Measurements from ENCODE around the gene REV3L. TPM values are rescaled to one million over a fixed set of nuclear protein-coding genes. Genes with fewer than 3 reads are reported as not detected.
A peak's percentile ranks its signal among the peaks of the same experiment; 100 is the strongest.

REV3L gene
- total and polyA plus RNA-seq, 9 of the 15 experiments (the other 6 are each of a cell fraction or from before 2014, with no cell fraction given) = 5.5 to 24.4 (median 14.4) TPM

DNA sequence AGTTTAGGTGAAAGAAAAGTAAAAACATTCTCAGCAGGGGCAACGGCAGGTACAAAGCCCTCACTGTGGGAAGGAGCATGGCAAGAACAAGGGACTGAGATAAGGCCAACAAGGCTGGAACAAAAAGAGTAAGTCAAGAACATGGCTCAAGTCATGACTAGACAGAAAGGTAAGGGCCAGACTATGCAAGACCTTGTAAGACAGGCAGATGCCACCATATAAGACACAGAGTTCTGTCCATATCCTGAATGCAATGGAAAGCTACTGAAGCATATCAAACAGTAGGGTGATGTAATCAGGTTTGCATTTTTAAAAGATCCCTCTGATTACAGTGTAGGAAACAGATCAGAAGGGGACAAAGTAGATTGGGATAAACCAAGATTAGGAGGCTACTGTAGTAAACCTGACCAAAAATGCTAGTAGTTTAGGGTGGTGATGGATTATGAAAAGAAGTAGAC lies 5.5 kb downstream of the REV3L start (continued):
- peak; percentile 27; the same call in 1 of the 2 replicates for TF ChIP-seq KLF6 (CRISPR knock-in tag; IDR thresholded peaks at IDR 0.05; ENCODE audit: borderline replicate concordance)
- TF ChIP-seq ZBTB49 (CRISPR knock-in tag; IDR thresholded peaks at IDR 0.05; ENCODE audit: borderline replicate concordance) = no peak
- peak; percentile 61 for TF ChIP-seq ARID1B (IDR thresholded peaks at IDR 0.05)
- 0 out of 2 replicates have a peak, but pooled peaks have one; percentile 17 for TF ChIP-seq MEF2D (tag; conservative IDR thresholded peaks at IDR 0.05; ENCODE audit: low read depth)
- peak; percentile 68 for TF ChIP-seq SMAD4 (CRISPR knock-in tag; conservative IDR thresholded peaks at IDR 0.05)
- TF ChIP-seq E2F1 (CRISPR knock-in tag; IDR thresholded peaks at IDR 0.05) = 0 out of 2 replicates have a peak, but pooled peaks have one; percentile 38
- TF ChIP-seq ZNF24 (IDR thresholded peaks at IDR 0.05) = 0 out of 2 replicates have a peak, but pooled peaks have one; percentile 24
- peak; percentile 26; the same call in 1 of the 2 replicates for TF ChIP-seq CXXC5 (CRISPR knock-in tag; IDR thresholded peaks at IDR 0.05)
- no peak for TF ChIP-seq ZNF121 (CRISPR knock-in tag; conservative IDR thresholded peaks at IDR 0.05)
- no peak for TF ChIP-seq CBX8 (IDR thresholded peaks at IDR 0.05; ENCODE audit: borderline replicate concordance, extremely low read depth, low read depth, low read length, poor library complexity, severe bottlenecking)
- TF ChIP-seq BHLHE40 (IDR thresholded peaks at IDR 0.05; ENCODE audit: low read length) = no peak
- TF ChIP-seq ETV5 (CRISPR knock-in tag; IDR thresholded peaks at IDR 0.05; ENCODE audit: low read depth) = no peak
- TF ChIP-seq ETV6 (IDR thresholded peaks at IDR 0.05; ENCODE audit: borderline replicate concordance in 1 of 2, low read depth in 2 of 2, low read length in 1 of 2) = no peak
- TF ChIP-seq ETV6 (CRISPR knock-in tag; IDR thresholded peaks at IDR 0.05; ENCODE audit: borderline replicate concordance) = no peak
- no peak for TF ChIP-seq ELF1 (tag; IDR thresholded peaks at IDR 0.05)
- no peak for TF ChIP-seq CHAMP1 (IDR thresholded peaks at IDR 0.05)
- TF ChIP-seq DMBX1 (CRISPR knock-in tag; IDR thresholded peaks at IDR 0.05; ENCODE audit: borderline replicate concordance) = peak; percentile 69
- no peak for TF ChIP-seq PATZ1 (CRISPR knock-in tag; IDR thresholded peaks at IDR 0.05; ENCODE audit: borderline replicate concordance)
- TF ChIP-seq TRIM24 (IDR thresholded peaks at IDR 0.05) = peak; percentile 13 to 52; a peak in 2 of 4 replicates
- peak; percentile 32; the same call in 1 of the 2 replicates for TF ChIP-seq MAFF (IDR thresholded peaks at IDR 0.05; ENCODE audit: low read length)
